ENCODE results near the gene HK1. TPM values are rescaled to one million over a fixed set of nuclear protein-coding genes. Genes with fewer than 3 reads are reported as not detected.

HK1 gene
- total RNA-seq, 1 donor from 2014 or later = 88.8 TPM

GRCh38 chr10:69316313-69317059, 38.2 kb downstream of the HK1 start:
- TF ChIP-seq CTCF (conservative IDR thresholded peaks at IDR 0.05) = no peak
- no peaks in the 10 kb centered on the region for H3K27me3 Mint-ChIP-seq (ENCODE audit: low read depth)
- H3K9me3 Mint-ChIP-seq = no peaks in the 10 kb centered on the region
- no peak for DNase-seq (ENCODE audit: low read depth, low spot score)
- H3K27ac Mint-ChIP-seq (ENCODE audit: unreplicated experiment) = no peak overlapping the region
- H3K36me3 Mint-ChIP-seq (ENCODE audit: low read depth) = no peaks in the 10 kb centered on the region
- H3K4me1 Mint-ChIP-seq = peaks cover 32% of the 10 kb centered on the region
- H3K4me3 Mint-ChIP-seq = peak overlapping the region; percentile 58

GRCh38 chr10:69317175-69317604, 38.9 kb downstream of the HK1 start:
- DNase-seq (ENCODE audit: low read depth, low spot score) = no peak

GRCh38 chr10:69317626-69318105, 39.4 kb downstream of the HK1 start:
- Mint-ChIP-seq H3K27me3 (ENCODE audit: low read depth) (no peaks in the 10 kb centered on the region), H3K9me3 (no peaks in the 10 kb centered on the region), H3K4me3 (peak overlapping the region; percentile 81), H3K27ac (ENCODE audit: unreplicated experiment) (no peak overlapping the region), H3K4me1 (peaks cover 37% of the 10 kb centered on the region), H3K36me3 (ENCODE audit: low read depth) (no peaks in the 10 kb centered on the region)
- no peak for DNase-seq (ENCODE audit: low read depth, low spot score)
- TF ChIP-seq CTCF (conservative IDR thresholded peaks at IDR 0.05) = no peak

More at GRCh38 chr10:69317175-69317604, 38.9 kb downstream of the HK1 start:
- H3K27ac Mint-ChIP-seq (ENCODE audit: unreplicated experiment) = no peak overlapping the region
- no peaks in the 10 kb centered on the region for H3K27me3 Mint-ChIP-seq (ENCODE audit: low read depth)
- TF ChIP-seq CTCF (conservative IDR thresholded peaks at IDR 0.05) = no peak
- no peaks in the 10 kb centered on the region for H3K36me3 Mint-ChIP-seq (ENCODE audit: low read depth)
- H3K4me1 Mint-ChIP-seq = peaks cover 39% of the 10 kb centered on the region
- H3K9me3 Mint-ChIP-seq = no peaks in the 10 kb centered on the region
- H3K4me3 Mint-ChIP-seq = peak overlapping the region; percentile 81

GRCh38 chr10:69318106-69318866, 40.0 kb downstream of the HK1 start:
- peak overlapping the region; percentile 97 for H3K4me3 Mint-ChIP-seq
- peak; percentile 84 for DNase-seq (ENCODE audit: low read depth, low spot score)
- no peaks in the 10 kb centered on the region for H3K27me3 Mint-ChIP-seq (ENCODE audit: low read depth)
- TF ChIP-seq CTCF (conservative IDR thresholded peaks at IDR 0.05) = no peak
- no peaks in the 10 kb centered on the region for H3K9me3 Mint-ChIP-seq
- H3K4me1 Mint-ChIP-seq = peaks cover 35% of the 10 kb centered on the region
- no peak overlapping the region for H3K27ac Mint-ChIP-seq (ENCODE audit: unreplicated experiment)
- H3K36me3 Mint-ChIP-seq (ENCODE audit: low read depth) = no peaks in the 10 kb centered on the region

- peak overlapping the region; percentile 83 for H3K27ac Mint-ChIP-seq (ENCODE audit: unreplicated experiment)
- H3K9me3 Mint-ChIP-seq = no peaks in the 10 kb centered on the region
- H3K4me1 Mint-ChIP-seq = peaks cover 41% of the 10 kb centered on the region
- H3K36me3 Mint-ChIP-seq (ENCODE audit: low read depth) = no peaks in the 10 kb centered on the region
- no peaks in the 10 kb centered on the region for H3K27me3 Mint-ChIP-seq (ENCODE audit: low read depth)
- no peak for TF ChIP-seq CTCF (conservative IDR thresholded peaks at IDR 0.05)
- peak overlapping the region; percentile 97 for H3K4me3 Mint-ChIP-seq
- peak; percentile 29 for DNase-seq (ENCODE audit: low read depth, low spot score)
These were observed 40.8 kb downstream of the HK1 start for GRCh38 chr10:69318867-69319727.

All from neural crest cell (in vitro differentiated cells).